A673 (cell line): Measurements from ENCODE around the gene TRIM43B.
"Not testable (repeated sequence)": the region's sequence is repeated elsewhere in the genome, so short reads cannot be mapped to it uniquely, and the experiment has no call there.

ENCODE experiments used
- CTCF ChIP-seq: fragments of 300-800, 200-600 bp; sonication (generic); conservative IDR thresholded peaks from 2 replicates; pipeline ENCODE4 v1.5.1; 2017; ENCODE audit warnings: low read depth, mild to moderate bottlenecking, antibody characterized with exemption, low read length, moderate library complexity, mixed read lengths
- EZH2 ChIP-seq: fragments of 200-600 bp; sonication (generic); IDR thresholded peaks from 2 replicates; pipeline ENCODE4 v1.6.1; 2017; ENCODE audit warnings: borderline replicate concordance, low read depth, mild to moderate bottlenecking, mixed read lengths, antibody characterized with exemption, low read length; ENCODE audit not compliant: poor library complexity, severe bottlenecking

DNA sequence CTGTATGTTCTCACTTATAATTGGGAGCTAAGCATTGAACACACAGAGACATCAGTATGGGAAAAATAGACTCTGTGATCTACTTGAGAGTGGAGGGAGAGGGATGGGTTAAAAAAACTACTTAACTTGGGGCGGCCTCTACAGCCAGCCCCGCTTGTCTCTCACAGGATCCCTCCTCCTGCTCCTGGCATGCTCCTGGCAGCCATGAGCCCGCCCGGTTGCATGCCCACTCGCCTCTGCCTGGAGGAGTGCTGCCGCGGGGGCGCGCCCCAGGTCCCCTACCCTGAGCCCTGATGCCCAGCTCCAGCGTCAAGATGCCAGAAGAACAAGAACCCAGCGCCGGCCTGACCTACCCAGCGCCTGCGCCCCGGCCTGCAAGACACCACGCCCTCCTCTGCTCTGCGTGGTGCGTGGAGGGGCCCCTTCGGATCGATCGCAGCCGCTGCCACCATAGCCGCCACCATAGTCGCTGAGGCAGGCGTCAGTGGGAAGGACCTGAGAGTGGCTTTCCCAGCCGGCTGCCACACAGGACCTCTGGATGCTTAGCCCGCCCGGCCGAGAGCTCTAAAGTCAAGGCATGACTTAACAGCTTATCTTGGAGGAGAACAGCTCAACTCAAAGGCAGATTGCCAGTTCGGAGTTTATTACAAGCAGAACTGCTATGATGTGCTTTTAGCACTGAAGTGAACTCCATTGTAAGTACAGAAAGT, 49.2 kb downstream of the TRIM43B start:
- not testable (repeated sequence) for TF ChIP-seq CTCF, EZH2
